ENCODE measurements around the gene MAGI1.

Gene MAGI1

DNA sequence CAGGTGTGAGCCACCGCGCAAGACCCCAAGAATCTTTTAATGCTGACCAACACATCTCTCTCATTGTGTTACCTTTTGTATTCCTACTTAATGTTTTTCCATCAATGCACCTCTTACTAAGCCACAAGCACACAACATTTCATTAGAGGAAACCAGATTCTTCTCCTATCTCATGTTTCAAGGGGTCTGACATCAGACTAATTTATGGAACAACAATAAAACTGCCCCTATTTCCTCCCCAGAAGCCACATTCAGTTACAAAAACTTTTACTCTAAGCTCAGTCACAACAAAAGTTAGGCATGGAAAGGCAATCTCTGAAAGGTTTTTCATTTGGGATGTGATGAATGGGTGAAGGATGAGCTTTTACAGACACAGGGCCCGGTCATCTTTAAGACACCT lies 251.8 kb downstream of the MAGI1 start:
- no peaks in the 10 kb centered on the region for H3K27me3 ChIP-seq
- H3K4me3 ChIP-seq (ENCODE audit: low read depth in 1 of 2, low read length in 1 of 2), result no peak overlapping the region
- no peaks in the 10 kb centered on the region for H3K36me3 ChIP-seq
- no peak overlapping the region for H3K27ac ChIP-seq
- TF ChIP-seq CTCF (IDR thresholded peaks at IDR 0.05), result no peak
- no peaks in the 10 kb centered on the region for H3K4me1 ChIP-seq (ENCODE audit: control insufficient read depth in 1 of 2, insufficient read depth in 1 of 2, low read depth in 1 of 2, low read length in 1 of 2)
- H3K9me3 ChIP-seq, result no peaks in the 10 kb centered on the region

- no peak for TF ChIP-seq CTCF (IDR thresholded peaks at IDR 0.05)
- Histone ChIP-seq H3K27me3 (no peaks in the 10 kb centered on the region), H3K4me3 (ENCODE audit: low read depth in 1 of 2, low read length in 1 of 2) (no peak overlapping the region), H3K4me1 (ENCODE audit: control insufficient read depth in 1 of 2, insufficient read depth in 1 of 2, low read depth in 1 of 2, low read length in 1 of 2) (no peaks in the 10 kb centered on the region), H3K36me3 (no peaks in the 10 kb centered on the region), H3K9me3 (no peaks in the 10 kb centered on the region), H3K27ac (no peak overlapping the region)
These were observed 253.6 kb downstream of the MAGI1 start for GRCh38 chr3:65785065-65785645.

- no peak for TF ChIP-seq CTCF (IDR thresholded peaks at IDR 0.05)
- Histone ChIP-seq H3K4me1 (ENCODE audit: control insufficient read depth in 1 of 2, insufficient read depth in 1 of 2, low read depth in 1 of 2, low read length in 1 of 2) (no peaks in the 10 kb centered on the region), H3K27ac (no peak overlapping the region), H3K4me3 (ENCODE audit: low read depth in 1 of 2, low read length in 1 of 2) (no peak overlapping the region), H3K36me3 (no peaks in the 10 kb centered on the region), H3K9me3 (no peaks in the 10 kb centered on the region), H3K27me3 (no peaks in the 10 kb centered on the region)
These were observed 255.6 kb downstream of the MAGI1 start for GRCh38 chr3:65783117-65783516.

DNA sequence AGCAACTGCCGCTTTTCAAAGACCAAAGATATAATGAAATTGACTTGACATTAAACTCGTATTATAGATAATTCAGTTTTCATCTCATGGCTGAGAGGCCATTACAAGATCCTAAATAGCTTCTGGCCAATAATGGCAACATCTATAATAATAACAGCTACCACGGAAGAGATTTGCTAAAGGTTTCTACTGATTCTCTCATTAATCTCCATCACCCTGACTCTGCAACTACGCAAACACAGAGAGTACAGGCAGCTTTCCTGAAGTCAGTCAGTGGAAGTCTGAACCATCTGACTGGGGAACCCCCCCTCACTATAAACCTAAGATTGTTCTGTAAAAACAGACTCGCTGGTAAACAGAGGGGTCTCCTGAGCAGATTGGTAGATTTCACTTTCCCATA lies 257.1 kb downstream of the MAGI1 start:
- H3K36me3 ChIP-seq, result no peaks in the 10 kb centered on the region
- TF ChIP-seq CTCF (IDR thresholded peaks at IDR 0.05), result no peak
- no peaks in the 10 kb centered on the region for H3K9me3 ChIP-seq
- no peak overlapping the region for H3K4me3 ChIP-seq (ENCODE audit: low read depth in 1 of 2, low read length in 1 of 2)
- H3K4me1 ChIP-seq (ENCODE audit: control insufficient read depth in 1 of 2, insufficient read depth in 1 of 2, low read depth in 1 of 2, low read length in 1 of 2), result no peaks in the 10 kb centered on the region
- H3K27me3 ChIP-seq, result no peaks in the 10 kb centered on the region
- H3K27ac ChIP-seq, result no peak overlapping the region

GRCh38 chr3:65779390-65779789 lies 259.3 kb downstream of the MAGI1 start:
- H3K4me3 ChIP-seq (ENCODE audit: low read depth in 1 of 2, low read length in 1 of 2), result no peak overlapping the region
- H3K36me3 ChIP-seq, result no peaks in the 10 kb centered on the region
- no peaks in the 10 kb centered on the region for H3K27me3 ChIP-seq
- H3K27ac ChIP-seq, result no peak overlapping the region
- H3K9me3 ChIP-seq, result no peaks in the 10 kb centered on the region
- TF ChIP-seq CTCF (IDR thresholded peaks at IDR 0.05), result no peak
- no peaks in the 10 kb centered on the region for H3K4me1 ChIP-seq (ENCODE audit: control insufficient read depth in 1 of 2, insufficient read depth in 1 of 2, low read depth in 1 of 2, low read length in 1 of 2)

DNA sequence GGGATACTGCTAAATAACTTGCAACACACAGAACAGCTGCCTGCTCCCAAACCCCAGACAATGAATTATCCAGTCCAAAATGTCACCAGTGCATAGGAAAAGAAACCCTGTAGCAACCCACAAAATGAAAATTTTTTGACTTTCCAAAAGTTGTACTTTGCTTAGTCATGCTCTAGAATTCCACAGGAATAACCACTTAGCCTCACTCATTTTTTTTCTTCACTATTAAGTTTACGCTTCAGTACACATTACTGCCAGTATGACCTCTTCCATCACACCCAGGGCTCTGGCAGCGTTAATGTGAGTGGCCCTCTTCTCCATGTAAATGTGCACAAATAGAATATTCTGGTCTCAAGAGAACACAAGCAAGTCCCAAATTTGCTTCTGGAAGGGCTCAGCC lies 259.8 kb downstream of the MAGI1 start:
- H3K36me3 ChIP-seq, result no peaks in the 10 kb centered on the region
- H3K27ac ChIP-seq, result no peak overlapping the region
- no peaks in the 10 kb centered on the region for H3K27me3 ChIP-seq
- no peaks in the 10 kb centered on the region for H3K9me3 ChIP-seq
- H3K4me1 ChIP-seq (ENCODE audit: control insufficient read depth in 1 of 2, insufficient read depth in 1 of 2, low read depth in 1 of 2, low read length in 1 of 2), result no peaks in the 10 kb centered on the region
- TF ChIP-seq CTCF (IDR thresholded peaks at IDR 0.05), result no peak
- no peak overlapping the region for H3K4me3 ChIP-seq (ENCODE audit: low read depth in 1 of 2, low read length in 1 of 2)

Measured in neutrophil (primary cell).